Activated T-cell treated with anti-CD3 and anti-CD28 coated beads for 1 hour (primary cell): ENCODE results near the gene STK17A.
"Not testable (repeated sequence)": the region's sequence is repeated elsewhere in the genome, so short reads cannot be mapped to it uniquely, and the experiment has no call there.

Experiments used
- DNase-seq: peaks from one replicate; pipeline ENCODE4 v3.0.0-alpha.2; 2020; ENCODE audit warnings: low read depth

STK17A gene

GRCh38 chr7:43600056-43600455, 17.1 kb downstream of the STK17A start:
- no peak for DNase-seq

- DNase-seq: no peak
Observed at GRCh38 chr7:43602256-43602655, 19.3 kb downstream of the STK17A start.

GRCh38 chr7:43604251-43604650, 21.3 kb downstream of the STK17A start:
- no peak for DNase-seq

- no peak for DNase-seq
Observed at GRCh38 chr7:43609097-43609496, 26.2 kb downstream of the STK17A start.

GRCh38 chr7:43612128-43612527, 29.2 kb downstream of the STK17A start:
- no peak for DNase-seq

- DNase-seq: no peak
Observed at GRCh38 chr7:43612599-43613589, 30.0 kb downstream of the STK17A start.

GRCh38 chr7:43615558-43616145, 32.7 kb downstream of the STK17A start:
- DNase-seq: no peak

- DNase-seq: no peak
Observed at GRCh38 chr7:43616977-43617376, 34.1 kb downstream of the STK17A start.

GRCh38 chr7:43618073-43618472, 35.2 kb downstream of the STK17A start:
- DNase-seq: no peak

GRCh38 chr7:43619213-43620012, 36.5 kb downstream of the STK17A start:
- no peak for DNase-seq

GRCh38 chr7:43621729-43622448, 39.0 kb downstream of the STK17A start:
- no peak for DNase-seq

- DNase-seq: no peak
Observed at GRCh38 chr7:43624156-43624555, 41.2 kb downstream of the STK17A start.

- DNase-seq: no peak
Observed at GRCh38 chr7:43625453-43625852, 42.5 kb downstream of the STK17A start.

- no peak for DNase-seq
Observed at GRCh38 chr7:43625980-43626379, 43.1 kb downstream of the STK17A start.

GRCh38 chr7:43626695-43627094, 43.8 kb downstream of the STK17A start:
- DNase-seq: no peak

- DNase-seq: not testable (repeated sequence)
Observed at GRCh38 chr7:43627798-43628197, 44.9 kb downstream of the STK17A start.

GRCh38 chr7:43628431-43628830, 45.5 kb downstream of the STK17A start:
- DNase-seq: no peak

- no peak for DNase-seq
Observed at GRCh38 chr7:43629857-43630256, 46.9 kb downstream of the STK17A start.

- DNase-seq: no peak
Observed at GRCh38 chr7:43630482-43630881, 47.6 kb downstream of the STK17A start.

- no peak for DNase-seq
Observed at GRCh38 chr7:43631559-43631958, 48.7 kb downstream of the STK17A start.

- no peak for DNase-seq
Observed at GRCh38 chr7:43632746-43633145, 49.8 kb downstream of the STK17A start.

GRCh38 chr7:43634384-43634783, 51.5 kb downstream of the STK17A start:
- DNase-seq: no peak
